Fibroblast of lung (primary cell): Measurements from ENCODE around the gene MTHFR. TPM values are rescaled to one million over a fixed set of nuclear protein-coding genes. Genes with fewer than 3 reads are reported as not detected.

Experiments used
- DNase-seq, 2 donors: peaks; one replicate each; pipeline versions ENCODE4 v3.0.0 to v3.0.0-alpha.2; 2010; ENCODE audit warnings: low read depth in 2 of 2
- H2AFZ ChIP-seq: 2 replicates; pipeline ENCODE4 v1.5.1; 2012; ENCODE audit warnings: low read length, control low read depth, inconsistent platforms
- H3K27ac ChIP-seq: 2 replicates; pipeline ENCODE4 v1.5.1; 2011; ENCODE audit warnings: low read length, control low read depth; ENCODE audit not compliant: insufficient read depth
- H3K27me3 ChIP-seq: 2 replicates; pipeline ENCODE4 v1.5.1; 2011; ENCODE audit warnings: mild to moderate bottlenecking, low read length; ENCODE audit not compliant: control insufficient read depth, insufficient read depth
- H3K36me3 ChIP-seq: 2 replicates; pipeline ENCODE4 v1.5.1; 2011; ENCODE audit warnings: low read length; ENCODE audit not compliant: control insufficient read depth, insufficient read depth
- H3K4me1 ChIP-seq: 2 replicates; pipeline ENCODE4 v1.5.1; 2011; ENCODE audit warnings: low read length; ENCODE audit not compliant: control insufficient read depth, insufficient read depth; ENCODE audit errors: extremely low read depth
- H3K4me2 ChIP-seq: 2 replicates; pipeline ENCODE4 v1.5.1; 2011; ENCODE audit warnings: low read length, control low read depth; ENCODE audit not compliant: insufficient read depth; ENCODE audit errors: extremely low read depth
- H3K4me3 ChIP-seq, 4 experiments: fragments of 200-600 bp in 1 of 4; sonication (generic) in 1 of 4; replicated peaks in 1 of 4; 2 replicates each; pipeline ENCODE4 v1.5.1; 2011 to 2016; ENCODE audit warnings: low read length in 4 of 4, low read depth in 3 of 4, mild to moderate bottlenecking in 3 of 4, control low read depth in 2 of 4, inconsistent platforms in 1 of 4, mixed read lengths in 1 of 4; ENCODE audit not compliant: insufficient read depth in 1 of 4; ENCODE audit errors: control extremely low read depth in 1 of 4
- H3K79me2 ChIP-seq: 2 replicates; pipeline ENCODE4 v1.5.1; 2012; ENCODE audit warnings: mild to moderate bottlenecking, low read length, inconsistent platforms; ENCODE audit not compliant: control insufficient read depth, insufficient read depth
- H3K9ac ChIP-seq: 2 replicates; pipeline ENCODE4 v1.5.1; 2011; ENCODE audit warnings: mild to moderate bottlenecking, low read length, control low read depth; ENCODE audit not compliant: insufficient read depth
- H3K9me3 ChIP-seq: 2 replicates; pipeline ENCODE4 v1.5.1; 2012; ENCODE audit warnings: low read depth, low read length; ENCODE audit not compliant: control insufficient read depth, insufficient read depth
- H4K20me1 ChIP-seq: 2 replicates; pipeline ENCODE4 v1.5.1; 2011; ENCODE audit warnings: low read length; ENCODE audit not compliant: control insufficient read depth, insufficient read depth; ENCODE audit errors: extremely low read depth
- EZH2 ChIP-seq: IDR thresholded peaks from 2 replicates; pipeline ENCODE4 v1.5.1; 2012; ENCODE audit warnings: low read length, control low read depth, mild to moderate bottlenecking; ENCODE audit errors: missing control alignments
- polyA minus RNA-seq: library from RNA; depleted of rRNA, polyadenylated mRNA; stranded (reverse); fragments of >200 nt; gene quantifications from 2 replicates; pipeline ENCODE4 v1.2.3, GENCODE V29; 2011; ENCODE audit warnings: low replicate concordance
- polyA plus RNA-seq, 2 donors: library from polyadenylated mRNA; depleted of rRNA in 1 of 2; stranded (reverse) in 1 of 2; unstranded in 1 of 2; fragments of >200 nt; gene quantifications; 2 replicates each; pipeline ENCODE4 v1.2.1, GENCODE V29; 2011 to 2012; ENCODE audit warnings: missing spikeins in 1 of 2
- total RNA-seq: library from RNA; depleted of rRNA; stranded (reverse); fragments of >200 nt; gene quantifications from 2 replicates; pipeline ENCODE4 v1.2.1, GENCODE V29; 2014
- TF ChIP-seq, protein P1 (sequence below), 2 donors: IDR thresholded peaks in 1 of 2; conservative IDR thresholded peaks in 1 of 2; 1 replicate in 1 of 2; 2 replicates in 1 of 2; pipeline ENCODE4 v1.5.1; 2011 to 2012; ENCODE audit warnings: low read length in 2 of 2, control low read depth in 1 of 2, inconsistent platforms in 1 of 2, low read depth in 1 of 2, mild to moderate bottlenecking in 1 of 2

The MTHFR gene
- total RNA-seq, result 56.5 and 87.4 TPM in 2 replicates
- 13.3 and 16.3 TPM in 2 replicates for polyA plus RNA-seq
- 11.6 and 15.4 TPM in 2 replicates for polyA plus RNA-seq (2012)
- polyA minus RNA-seq, result 56.7 and 59.5 TPM in 2 replicates

- TF ChIP-seq, protein P1, sequence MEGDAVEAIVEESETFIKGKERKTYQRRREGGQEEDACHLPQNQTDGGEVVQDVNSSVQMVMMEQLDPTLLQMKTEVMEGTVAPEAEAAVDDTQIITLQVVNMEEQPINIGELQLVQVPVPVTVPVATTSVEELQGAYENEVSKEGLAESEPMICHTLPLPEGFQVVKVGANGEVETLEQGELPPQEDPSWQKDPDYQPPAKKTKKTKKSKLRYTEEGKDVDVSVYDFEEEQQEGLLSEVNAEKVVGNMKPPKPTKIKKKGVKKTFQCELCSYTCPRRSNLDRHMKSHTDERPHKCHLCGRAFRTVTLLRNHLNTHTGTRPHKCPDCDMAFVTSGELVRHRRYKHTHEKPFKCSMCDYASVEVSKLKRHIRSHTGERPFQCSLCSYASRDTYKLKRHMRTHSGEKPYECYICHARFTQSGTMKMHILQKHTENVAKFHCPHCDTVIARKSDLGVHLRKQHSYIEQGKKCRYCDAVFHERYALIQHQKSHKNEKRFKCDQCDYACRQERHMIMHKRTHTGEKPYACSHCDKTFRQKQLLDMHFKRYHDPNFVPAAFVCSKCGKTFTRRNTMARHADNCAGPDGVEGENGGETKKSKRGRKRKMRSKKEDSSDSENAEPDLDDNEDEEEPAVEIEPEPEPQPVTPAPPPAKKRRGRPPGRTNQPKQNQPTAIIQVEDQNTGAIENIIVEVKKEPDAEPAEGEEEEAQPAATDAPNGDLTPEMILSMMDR (conservative IDR thresholded peaks at IDR 0.05 in 1 of 2, IDR thresholded peaks at IDR 0.05 in 1 of 2; ENCODE audit: low read depth in 1 of 2, low read length in 2 of 2), result no peak
- TF ChIP-seq EZH2, result no peak
- H3K27me3 ChIP-seq, result no peaks in the 10 kb centered on the region
- peak within 1 kb of the TSS; percentile 69 for H2AFZ ChIP-seq
- H3K4me2 ChIP-seq, result peak within 1 kb of the TSS; percentile 100
- peak within 1 kb of the TSS; percentile 92 for H3K27ac ChIP-seq
- peak within 1 kb of the TSS; percentile 83 for H3K9ac ChIP-seq
- peaks cover 58% of the 10 kb centered on the region for H3K79me2 ChIP-seq
- peaks cover 7% of the 10 kb centered on the region for H3K4me1 ChIP-seq
- H3K9me3 ChIP-seq, result no peaks in the 10 kb centered on the region
- peak within 1 kb of the TSS; percentile 79 to 99 (median 86) for H3K4me3 ChIP-seq
- H4K20me1 ChIP-seq, result no peaks in the 10 kb centered on the region
- H3K36me3 ChIP-seq, result peaks cover 6% of the 10 kb centered on the region
- peak; percentile 99 for DNase-seq
These were observed at the start of gene MTHFR, which contains the start of gene CLCN6 for GRCh38 chr1:11805422-11806306. Gene MTHFR, minus strand, starts transcription at chr1:11805964. Its CDS starts 2,848 bp downstream, at chr1:11803116. Gene CLCN6, plus strand, starts transcription at chr1:11806191. Its CDS starts 72 bp downstream, at chr1:11806263.

- Histone ChIP-seq H3K4me3 (no peak overlapping the region), H4K20me1 (no peaks in the 10 kb centered on the region), H3K27me3 (peaks cover 22% of the 10 kb centered on the region), H3K9ac (no peak overlapping the region), H3K79me2 (no peaks in the 10 kb centered on the region), H3K4me2 (no peak overlapping the region), H3K27ac (no peak overlapping the region), H2AFZ (no peak overlapping the region), H3K4me1 (no peaks in the 10 kb centered on the region), H3K36me3 (no peaks in the 10 kb centered on the region), H3K9me3 (no peaks in the 10 kb centered on the region)
- no peak for TF ChIP-seq EZH2
- TF ChIP-seq, protein P1 (conservative IDR thresholded peaks at IDR 0.05 in 1 of 2, IDR thresholded peaks at IDR 0.05 in 1 of 2; ENCODE audit: low read depth in 1 of 2, low read length in 2 of 2), result no peak
- no peak for DNase-seq
These were observed 49.7 kb upstream of the MTHFR start for GRCh38 chr1:11855430-11855829.

DNA sequence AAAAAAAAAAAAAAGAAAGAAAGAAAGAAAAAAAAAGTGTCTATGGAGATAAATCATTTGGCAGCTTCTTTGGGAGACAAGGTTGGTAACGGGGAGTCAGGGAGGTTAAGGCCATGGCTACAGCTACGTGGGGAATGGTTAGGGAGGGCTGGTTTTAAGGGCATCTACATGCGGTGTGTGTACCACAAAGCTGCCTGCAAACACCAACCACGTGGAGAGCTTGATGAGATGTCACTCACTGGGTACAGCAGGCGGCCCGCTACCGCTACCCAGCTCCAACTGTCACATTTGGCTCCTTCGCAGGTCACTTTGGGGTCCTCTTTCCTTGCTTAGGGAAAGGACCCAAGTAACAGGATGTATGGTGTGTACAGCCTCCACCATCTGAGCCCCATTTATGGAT is 48.8 kb upstream of the MTHFR start:
- DNase-seq, result no peak

More for the DNA sequence above, 48.8 kb upstream of the MTHFR start:
- TF ChIP-seq EZH2, result no peak
- TF ChIP-seq, protein P1 (conservative IDR thresholded peaks at IDR 0.05 in 1 of 2, IDR thresholded peaks at IDR 0.05 in 1 of 2; ENCODE audit: low read depth in 1 of 2, low read length in 2 of 2), result no peak
- H3K4me2 ChIP-seq, result no peak overlapping the region
- no peaks in the 10 kb centered on the region for H3K36me3 ChIP-seq
- H3K79me2 ChIP-seq, result no peaks in the 10 kb centered on the region
- H3K9me3 ChIP-seq, result no peaks in the 10 kb centered on the region
- no peaks in the 10 kb centered on the region for H3K4me1 ChIP-seq
- no peak overlapping the region for H2AFZ ChIP-seq
- H4K20me1 ChIP-seq, result no peaks in the 10 kb centered on the region
- H3K9ac ChIP-seq, result no peak overlapping the region
- H3K4me3 ChIP-seq, result no peak overlapping the region
- H3K27ac ChIP-seq, result no peak overlapping the region
- H3K27me3 ChIP-seq, result peaks cover 22% of the 10 kb centered on the region
